ENCODE data around the gene BDH1. TPM values are rescaled to one million over a fixed set of nuclear protein-coding genes. Genes with fewer than 3 reads are reported as not detected.

Gene BDH1
- total and polyA plus RNA-seq, 2 experiments from 2014 or later, result 21.4 to 26.1 TPM

DNA sequence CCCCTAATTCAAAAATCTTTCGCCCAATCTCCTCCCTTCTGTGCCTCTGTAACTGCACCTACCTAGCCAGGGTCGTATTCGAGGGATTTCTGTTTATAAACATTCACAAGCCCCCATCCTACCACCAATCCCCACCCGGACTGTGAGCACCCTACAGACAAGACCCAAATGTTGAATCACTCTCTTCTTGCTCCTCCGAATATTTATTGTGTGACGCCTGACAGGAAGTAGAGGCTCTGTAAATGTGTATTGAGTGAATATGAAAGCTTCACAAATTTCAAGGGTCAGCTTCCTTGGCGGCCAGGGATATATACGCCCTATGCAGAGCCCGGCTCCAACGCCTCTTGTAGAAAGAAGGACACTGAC lies 1.6 kb downstream of the BDH1 start:
- Histone ChIP-seq H3K27ac (peak overlapping the region; percentile 80), H3K4me3 (peak overlapping the region; percentile 30), H3K9me3 (ENCODE audit: low read depth) (no peaks in the 10 kb centered on the region), H3K36me3 (no peaks in the 10 kb centered on the region), H3K27me3 (no peaks in the 10 kb centered on the region), H3K4me1 (ENCODE audit: low read depth) (no peaks in the 10 kb centered on the region)
- no peak for DNase-seq (ENCODE audit: low read depth in 1 of 2, low spot score in 1 of 2)
- TF ChIP-seq, protein P1, sequence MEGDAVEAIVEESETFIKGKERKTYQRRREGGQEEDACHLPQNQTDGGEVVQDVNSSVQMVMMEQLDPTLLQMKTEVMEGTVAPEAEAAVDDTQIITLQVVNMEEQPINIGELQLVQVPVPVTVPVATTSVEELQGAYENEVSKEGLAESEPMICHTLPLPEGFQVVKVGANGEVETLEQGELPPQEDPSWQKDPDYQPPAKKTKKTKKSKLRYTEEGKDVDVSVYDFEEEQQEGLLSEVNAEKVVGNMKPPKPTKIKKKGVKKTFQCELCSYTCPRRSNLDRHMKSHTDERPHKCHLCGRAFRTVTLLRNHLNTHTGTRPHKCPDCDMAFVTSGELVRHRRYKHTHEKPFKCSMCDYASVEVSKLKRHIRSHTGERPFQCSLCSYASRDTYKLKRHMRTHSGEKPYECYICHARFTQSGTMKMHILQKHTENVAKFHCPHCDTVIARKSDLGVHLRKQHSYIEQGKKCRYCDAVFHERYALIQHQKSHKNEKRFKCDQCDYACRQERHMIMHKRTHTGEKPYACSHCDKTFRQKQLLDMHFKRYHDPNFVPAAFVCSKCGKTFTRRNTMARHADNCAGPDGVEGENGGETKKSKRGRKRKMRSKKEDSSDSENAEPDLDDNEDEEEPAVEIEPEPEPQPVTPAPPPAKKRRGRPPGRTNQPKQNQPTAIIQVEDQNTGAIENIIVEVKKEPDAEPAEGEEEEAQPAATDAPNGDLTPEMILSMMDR (IDR thresholded peaks at IDR 0.05; ENCODE audit: low read depth, low read length), result no peak

- H3K4me3 ChIP-seq, result no peak overlapping the region
- no peaks in the 10 kb centered on the region for H3K9me3 ChIP-seq (ENCODE audit: low read depth)
- no peaks in the 10 kb centered on the region for H3K4me1 ChIP-seq (ENCODE audit: low read depth)
- no peak overlapping the region for H3K27ac ChIP-seq
- no peaks in the 10 kb centered on the region for H3K36me3 ChIP-seq
- DNase-seq (ENCODE audit: low read depth in 1 of 2, low spot score in 1 of 2), result no peak
- no peaks in the 10 kb centered on the region for H3K27me3 ChIP-seq
- TF ChIP-seq, protein P1 (IDR thresholded peaks at IDR 0.05; ENCODE audit: low read depth, low read length), result no peak
These were observed 3.6 kb downstream of the BDH1 start for GRCh38 chr3:197552198-197552597.

GRCh38 chr3:197550489-197550888 lies 5.3 kb downstream of the BDH1 start:
- no peaks in the 10 kb centered on the region for H3K4me1 ChIP-seq (ENCODE audit: low read depth)
- TF ChIP-seq, protein P1 (IDR thresholded peaks at IDR 0.05; ENCODE audit: low read depth, low read length), result no peak
- no peak overlapping the region for H3K27ac ChIP-seq
- no peaks in the 10 kb centered on the region for H3K9me3 ChIP-seq (ENCODE audit: low read depth)
- no peak overlapping the region for H3K4me3 ChIP-seq
- H3K27me3 ChIP-seq, result no peaks in the 10 kb centered on the region
- no peaks in the 10 kb centered on the region for H3K36me3 ChIP-seq
- no peak for DNase-seq (ENCODE audit: low read depth in 1 of 2, low spot score in 1 of 2)

- Histone ChIP-seq H3K36me3 (no peaks in the 10 kb centered on the region), H3K27ac (peak overlapping the region; percentile 14), H3K9me3 (ENCODE audit: low read depth) (no peaks in the 10 kb centered on the region), H3K27me3 (no peaks in the 10 kb centered on the region), H3K4me3 (no peak overlapping the region), H3K4me1 (ENCODE audit: low read depth) (no peaks in the 10 kb centered on the region)
- no peak for DNase-seq (ENCODE audit: low read depth in 1 of 2, low spot score in 1 of 2)
- TF ChIP-seq, protein P1 (IDR thresholded peaks at IDR 0.05; ENCODE audit: low read depth, low read length), result no peak
These were observed 6.4 kb downstream of the BDH1 start for GRCh38 chr3:197549261-197549885.

DNA sequence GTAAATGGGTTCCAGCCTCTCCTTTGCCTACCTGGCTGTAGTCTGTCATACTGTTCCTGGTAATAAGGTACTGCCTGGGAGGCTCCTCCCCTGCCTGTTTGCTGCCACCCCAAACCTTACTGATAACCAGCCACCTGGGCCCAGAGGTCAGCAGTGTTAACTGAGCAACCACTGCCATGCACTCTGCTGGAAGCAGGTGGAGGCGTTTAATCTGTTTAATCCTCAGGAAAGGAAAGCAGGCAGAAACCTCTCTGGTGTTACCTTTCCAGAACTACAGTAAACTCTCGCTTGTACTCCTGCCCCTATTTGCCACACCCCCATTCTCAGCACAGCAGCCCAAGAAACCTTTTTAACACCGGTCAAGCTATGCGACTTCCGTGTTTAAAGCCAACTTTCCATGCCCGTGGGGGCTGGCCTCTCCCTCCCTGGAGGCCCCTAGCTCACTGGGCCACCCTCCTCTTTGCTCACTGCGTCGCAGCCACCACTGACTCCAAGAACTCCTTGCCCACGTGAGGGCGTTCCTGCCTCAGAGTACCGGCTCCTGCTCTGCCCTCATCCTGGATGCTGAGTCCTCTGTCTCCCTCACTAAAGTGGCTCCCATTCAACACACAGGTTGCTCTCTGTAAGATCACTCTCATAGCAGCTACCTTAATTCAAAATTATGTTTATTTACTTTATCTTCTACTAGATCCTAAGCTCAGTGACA lies 8.3 kb downstream of the BDH1 start:
- TF ChIP-seq, protein P1 (IDR thresholded peaks at IDR 0.05; ENCODE audit: low read depth, low read length), result no peak
- DNase-seq (ENCODE audit: low read depth in 1 of 2, low spot score in 1 of 2), result peak in 1 of 2 donors; percentile 58
- no peaks in the 10 kb centered on the region for H3K4me1 ChIP-seq (ENCODE audit: low read depth)
- H3K4me3 ChIP-seq, result no peak overlapping the region
- no peaks in the 10 kb centered on the region for H3K27me3 ChIP-seq
- no peak overlapping the region for H3K27ac ChIP-seq
- no peaks in the 10 kb centered on the region for H3K36me3 ChIP-seq
- no peaks in the 10 kb centered on the region for H3K9me3 ChIP-seq (ENCODE audit: low read depth)
